ENCODE data around the gene TSPAN9. TPM values are rescaled to one million over a fixed set of nuclear protein-coding genes. Genes with fewer than 3 reads are reported as not detected.

Gene TSPAN9
- 0.54 TPM for total RNA-seq

DNA sequence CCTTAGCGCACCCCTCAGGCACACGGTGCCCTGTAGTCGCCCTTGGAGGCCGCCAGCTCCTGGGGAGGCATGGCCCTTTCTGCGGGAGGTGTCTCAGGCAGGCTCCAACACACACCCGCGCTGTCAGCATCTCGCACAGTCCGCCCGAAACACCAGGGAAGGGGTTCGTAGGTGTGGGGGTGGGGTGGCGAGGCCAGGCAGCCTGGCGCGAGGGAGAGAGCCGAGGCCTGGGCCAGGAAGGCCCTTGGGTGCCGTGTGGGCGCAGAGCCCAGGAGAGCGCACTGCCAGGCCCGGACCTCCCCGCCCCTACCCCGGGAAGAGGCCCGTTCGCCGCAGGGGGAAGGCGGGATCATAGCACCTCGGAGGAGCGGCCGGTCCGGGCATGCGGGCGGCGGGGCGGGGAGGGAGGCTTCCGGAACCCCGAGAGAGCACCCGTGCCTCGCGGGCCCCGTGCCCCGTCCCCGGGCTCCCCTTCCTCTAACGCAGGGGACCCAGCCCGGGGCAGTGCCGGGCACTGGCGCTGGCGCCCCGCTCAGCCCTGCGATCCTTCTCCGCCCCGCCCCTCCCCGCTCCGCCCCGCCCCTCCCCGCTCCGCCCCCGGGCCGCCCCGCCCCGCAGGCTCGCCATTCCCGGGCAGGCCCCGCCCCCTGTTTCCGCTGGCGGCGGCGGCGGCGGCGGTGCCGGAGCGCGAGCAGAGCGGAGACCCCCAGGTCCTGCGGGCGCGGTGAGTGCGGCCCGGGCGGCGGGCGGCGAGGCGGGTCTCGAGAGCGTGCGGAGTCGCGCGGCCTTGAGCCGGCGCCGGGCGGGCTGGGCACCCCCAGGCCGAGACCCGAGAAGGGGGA, at the start of gene TSPAN9:
Gene TSPAN9 (plus strand): TSS at position 650 of the 842 bp plus-strand sequence. CDS start 123,815 bp downstream, outside the sequence.
- DNase-seq (ENCODE audit: low read depth in 2 of 3, low spot score in 2 of 3): peak; percentile 42 to 45 (median 42)

DNA sequence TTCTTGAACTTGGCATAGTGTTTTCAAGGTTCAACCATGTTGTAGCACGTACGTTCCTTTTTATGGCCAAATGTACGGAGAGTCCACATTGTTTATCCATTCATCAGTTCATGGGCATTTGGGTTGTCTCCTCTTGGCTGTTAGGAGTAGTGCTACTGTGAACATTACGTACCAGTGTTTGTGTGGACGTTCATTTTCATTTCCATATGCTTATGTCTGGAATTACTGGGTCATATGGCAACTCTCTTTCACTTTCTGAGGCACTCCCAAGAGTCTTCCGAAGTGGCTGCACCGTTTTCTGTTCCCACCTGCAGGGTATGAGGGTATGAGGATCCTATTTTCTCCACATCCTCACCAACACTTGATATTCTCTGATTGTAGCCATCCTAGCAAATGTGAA, 49.1 kb upstream of the TSPAN9 start:
- no peak for DNase-seq (ENCODE audit: low read depth in 2 of 3, low spot score in 2 of 3)

DNA sequence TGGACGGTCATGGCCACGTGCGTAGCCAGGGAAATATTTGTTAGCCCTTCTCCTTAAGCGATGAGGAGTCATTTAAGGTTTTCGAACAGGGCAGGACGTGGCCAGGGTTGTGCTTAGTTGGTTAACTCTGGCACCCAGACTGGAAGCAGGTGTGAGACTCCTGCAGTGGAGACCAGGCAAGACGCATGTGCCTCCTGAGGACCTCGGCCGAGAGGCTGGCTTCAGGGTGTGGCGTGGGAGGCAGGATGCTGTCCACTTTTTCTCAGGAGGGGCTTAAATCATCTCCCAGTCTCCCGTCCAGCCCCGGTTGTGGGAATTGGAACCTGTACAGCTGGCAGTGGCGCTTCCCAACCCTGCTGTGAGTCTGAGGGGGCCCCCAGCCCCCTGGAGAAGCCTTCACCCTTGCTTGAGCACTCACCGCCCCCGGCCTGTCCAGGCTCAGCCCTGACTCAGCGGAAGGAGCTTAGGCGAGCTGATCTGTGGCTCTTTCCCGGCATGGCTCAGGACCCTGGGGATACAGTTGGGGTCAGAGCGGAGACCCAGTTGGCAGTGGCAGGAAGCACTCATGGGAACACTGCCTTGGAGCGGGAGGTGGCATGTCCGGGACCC, 46.3 kb upstream of the TSPAN9 start:
- no peak for DNase-seq (ENCODE audit: low read depth in 2 of 3, low spot score in 2 of 3)

- DNase-seq (ENCODE audit: low read depth in 2 of 3, low spot score in 2 of 3): no peak
Measured at GRCh38 chr12:3032161-3032560, 45.0 kb upstream of the TSPAN9 start.

- no peak for DNase-seq (ENCODE audit: low read depth in 2 of 3, low spot score in 2 of 3)
Measured at GRCh38 chr12:3032770-3033538, 44.2 kb upstream of the TSPAN9 start.

GRCh38 chr12:3033539-3033867, 43.7 kb upstream of the TSPAN9 start:
- DNase-seq (ENCODE audit: low read depth in 2 of 3, low spot score in 2 of 3): no peak

DNA sequence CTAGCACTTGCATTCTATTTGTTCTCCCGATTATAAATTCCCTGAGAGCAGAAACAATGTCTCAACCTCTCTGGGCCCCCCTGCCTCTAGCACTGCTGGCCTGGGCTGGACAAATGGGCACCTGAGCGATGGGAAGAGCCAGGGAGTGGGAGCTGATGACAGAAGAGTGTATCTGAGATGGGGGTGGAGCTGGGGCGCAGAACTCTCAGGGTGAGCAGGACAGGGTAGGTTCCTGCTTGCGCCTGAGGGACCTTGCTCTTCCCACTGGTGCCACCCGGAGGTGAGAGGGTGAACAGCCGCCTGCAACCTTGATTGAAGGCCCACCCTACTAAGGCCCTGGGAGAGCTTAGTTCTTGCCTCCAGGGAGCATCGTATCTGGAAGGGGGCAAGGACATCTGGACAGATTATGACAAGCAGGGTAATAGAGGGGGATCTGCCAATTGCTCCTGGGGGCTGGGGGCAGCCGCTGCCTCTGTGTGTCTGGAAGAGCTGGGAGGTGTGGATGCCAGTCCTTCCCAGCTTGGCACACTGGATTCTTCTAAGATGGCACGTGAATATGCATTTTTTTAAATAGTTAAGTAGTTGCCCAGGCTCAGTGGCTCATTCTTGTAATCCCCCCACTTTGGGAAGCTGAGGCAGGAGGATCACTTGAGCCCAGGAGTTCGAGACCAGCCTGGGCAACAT, 43.0 kb upstream of the TSPAN9 start:
- peak in 2 of 3 donors; percentile 55 to 76 for DNase-seq (ENCODE audit: low read depth in 2 of 3, low spot score in 2 of 3)

GRCh38 chr12:3035171-3035570, 42.0 kb upstream of the TSPAN9 start:
- DNase-seq (ENCODE audit: low read depth in 2 of 3, low spot score in 2 of 3): no peak

DNA sequence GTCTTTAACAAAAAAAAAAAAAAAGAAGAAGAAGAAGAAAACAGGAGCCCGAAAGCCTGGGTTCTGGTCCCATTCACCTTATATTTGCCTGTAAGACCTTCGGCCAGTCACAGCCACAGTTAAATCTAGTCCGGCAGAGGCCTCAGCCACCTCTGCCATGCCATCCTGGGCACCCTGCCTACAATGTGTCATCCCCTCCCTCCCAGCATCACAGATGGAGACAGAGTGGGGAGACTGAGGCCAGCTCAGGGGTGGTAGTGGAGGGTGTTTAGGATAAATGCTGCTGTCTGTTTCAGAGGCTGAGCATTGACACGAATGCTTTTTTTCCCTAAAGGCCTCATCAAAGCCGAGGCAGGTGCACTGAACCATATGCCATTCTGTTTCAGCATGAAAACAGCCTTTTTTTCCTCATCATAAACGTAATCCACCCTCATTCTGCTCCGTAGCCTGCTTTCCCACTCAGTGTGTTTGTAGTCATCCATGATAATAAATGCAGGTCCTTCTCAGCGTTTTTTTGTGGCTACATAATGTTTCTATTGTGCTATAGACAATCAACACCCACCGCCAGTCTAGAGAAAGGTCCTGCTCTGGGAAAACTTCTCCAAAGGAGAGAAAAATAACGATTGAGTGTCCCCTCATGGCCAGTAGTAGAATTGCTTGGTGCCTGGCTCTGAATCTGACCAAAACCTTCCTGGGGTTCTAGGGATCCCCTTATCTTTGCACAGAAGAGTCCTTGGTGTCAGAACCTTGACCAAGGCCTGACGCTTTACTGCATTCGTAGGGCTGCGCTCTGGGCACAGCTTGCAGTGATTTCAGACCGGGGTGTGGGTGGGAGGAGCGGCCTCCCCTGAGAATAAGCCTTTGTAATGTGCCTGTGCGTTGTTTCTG, 41.1 kb upstream of the TSPAN9 start:
- DNase-seq (ENCODE audit: low read depth in 2 of 3, low spot score in 2 of 3): no peak

DNA sequence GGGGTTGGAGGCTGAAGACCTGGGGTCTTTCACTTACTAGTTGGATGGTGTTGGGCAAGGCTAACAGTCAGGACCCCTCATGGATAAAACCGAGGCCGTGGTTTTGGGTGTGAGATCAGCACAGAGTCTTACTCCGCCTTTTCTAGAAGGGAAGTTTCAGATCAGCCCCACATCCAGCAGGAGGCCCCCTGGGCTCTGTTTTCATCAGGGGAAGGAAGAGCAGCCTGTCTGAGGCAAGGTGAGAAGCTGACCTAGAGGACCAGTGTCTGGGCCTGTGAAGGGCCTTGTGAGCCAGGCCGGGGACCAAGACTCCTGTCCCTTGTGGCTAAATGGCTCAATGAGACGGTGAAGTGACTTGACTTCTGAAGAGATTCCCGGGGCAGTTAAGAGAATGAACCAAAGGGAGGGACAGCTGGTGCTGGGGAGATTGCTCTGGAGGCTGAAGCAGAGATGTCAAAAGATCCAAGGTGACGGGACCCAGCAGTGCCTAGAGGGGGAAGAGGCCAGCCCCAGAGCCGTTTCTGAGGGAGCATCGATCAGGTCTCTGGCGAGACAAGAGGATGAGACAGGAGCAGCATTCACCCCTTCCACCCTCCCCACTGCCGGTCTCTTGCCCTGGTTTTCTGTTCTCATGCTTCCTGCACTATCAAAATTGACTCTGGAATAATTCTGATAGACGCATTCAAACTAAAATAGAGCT, 40.1 kb upstream of the TSPAN9 start:
- no peak for DNase-seq (ENCODE audit: low read depth in 2 of 3, low spot score in 2 of 3)

GRCh38 chr12:3038166-3038565, 39.0 kb upstream of the TSPAN9 start:
- DNase-seq (ENCODE audit: low read depth in 2 of 3, low spot score in 2 of 3): no peak

- DNase-seq (ENCODE audit: low read depth in 2 of 3, low spot score in 2 of 3): no peak
Measured at GRCh38 chr12:3038926-3039510, 38.2 kb upstream of the TSPAN9 start.

DNA sequence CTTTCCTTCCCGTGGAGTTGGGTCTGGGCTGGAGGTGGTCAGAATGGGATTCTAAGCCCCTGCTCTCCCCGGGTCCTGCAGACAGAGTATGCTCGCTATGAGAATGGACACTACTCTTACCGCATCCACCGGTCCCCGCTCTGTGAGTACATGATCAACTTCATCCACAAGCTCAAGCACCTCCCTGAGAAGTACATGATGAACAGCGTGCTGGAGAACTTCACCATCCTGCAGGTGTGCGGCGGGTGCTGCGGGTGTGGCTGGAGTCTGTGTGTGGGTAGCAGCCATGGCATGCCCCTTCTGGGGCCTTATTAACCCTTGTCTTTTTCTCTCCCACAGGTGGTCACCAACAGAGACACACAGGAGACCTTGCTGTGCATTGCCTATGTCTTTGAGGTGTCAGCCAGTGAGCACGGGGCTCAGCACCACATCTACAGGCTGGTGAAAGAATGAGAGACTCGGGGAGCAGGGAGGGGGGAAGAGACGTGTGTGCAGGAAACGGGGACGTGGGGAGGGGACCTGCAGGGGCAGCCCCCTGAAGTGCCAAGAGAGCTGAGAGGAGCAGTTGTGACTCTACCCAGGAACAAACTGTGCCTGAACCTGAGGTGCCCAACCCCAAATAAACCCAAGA, 37.0 kb upstream of the TSPAN9 start:
- no peak for DNase-seq (ENCODE audit: low read depth in 2 of 3, low spot score in 2 of 3)

- no peak for DNase-seq (ENCODE audit: low read depth in 2 of 3, low spot score in 2 of 3)
Measured at GRCh38 chr12:3040663-3041544, 36.3 kb upstream of the TSPAN9 start.

DNA sequence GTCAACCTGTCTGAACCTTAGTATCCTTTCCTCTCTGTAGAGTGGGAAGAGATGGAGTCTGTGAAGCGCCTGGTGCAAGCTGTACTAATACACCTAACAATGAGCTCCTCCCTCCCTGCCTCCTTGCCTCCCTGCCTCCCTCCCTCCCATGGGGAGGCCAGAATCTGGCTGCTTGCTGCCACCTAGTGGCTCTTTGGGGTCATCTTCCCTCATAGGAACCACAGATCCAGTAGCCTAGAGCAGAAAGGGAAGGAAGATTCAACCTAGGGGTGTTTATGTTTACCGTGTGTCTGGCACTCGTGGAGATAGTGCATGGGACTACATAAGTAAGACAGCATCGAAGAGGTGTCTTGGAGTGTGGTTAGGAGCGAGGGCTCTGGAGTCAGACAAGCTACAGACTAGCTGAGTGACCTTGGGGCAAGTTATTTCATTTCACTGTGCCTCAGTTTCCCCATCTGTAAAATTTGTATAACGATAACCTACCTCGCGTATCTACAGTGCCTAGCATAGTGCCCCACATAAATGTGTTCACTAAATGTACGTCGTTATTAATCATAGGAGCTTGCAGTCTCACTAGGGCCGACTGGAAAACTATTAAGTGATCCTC, 35.5 kb upstream of the TSPAN9 start:
- DNase-seq (ENCODE audit: low read depth in 2 of 3, low spot score in 2 of 3): peak; percentile 3 to 91 (median 81)

DNA sequence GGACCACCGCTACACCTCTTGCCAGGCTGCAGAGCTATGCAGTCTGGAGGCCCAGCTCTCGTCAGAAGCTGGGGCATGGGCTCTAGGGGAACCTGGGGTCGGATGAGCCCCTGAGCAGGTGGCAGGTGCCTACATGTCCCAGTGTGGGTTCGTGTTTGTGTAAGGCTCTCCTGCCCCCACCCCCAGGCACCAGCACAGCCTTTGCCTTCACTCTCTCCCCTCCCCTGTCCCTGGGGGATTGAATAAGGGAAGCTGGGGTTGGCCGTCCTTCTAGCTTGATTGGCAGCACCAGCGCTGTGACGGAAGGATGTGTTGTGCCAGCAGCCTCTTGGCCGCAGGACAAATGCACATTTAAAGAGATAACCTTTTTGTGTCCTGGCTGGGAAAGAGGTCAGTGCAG, 34.8 kb upstream of the TSPAN9 start:
- DNase-seq (ENCODE audit: low read depth in 2 of 3, low spot score in 2 of 3): peak in 2 of 3 donors; percentile 65 to 85

- no peak for DNase-seq (ENCODE audit: low read depth in 2 of 3, low spot score in 2 of 3)
Measured at GRCh38 chr12:3042826-3043225, 34.4 kb upstream of the TSPAN9 start.

All from hematopoietic multipotent progenitor cell (in vitro differentiated cells).